Measurements from ENCODE around the gene OR2T4.

The OR2T4 gene

DNA sequence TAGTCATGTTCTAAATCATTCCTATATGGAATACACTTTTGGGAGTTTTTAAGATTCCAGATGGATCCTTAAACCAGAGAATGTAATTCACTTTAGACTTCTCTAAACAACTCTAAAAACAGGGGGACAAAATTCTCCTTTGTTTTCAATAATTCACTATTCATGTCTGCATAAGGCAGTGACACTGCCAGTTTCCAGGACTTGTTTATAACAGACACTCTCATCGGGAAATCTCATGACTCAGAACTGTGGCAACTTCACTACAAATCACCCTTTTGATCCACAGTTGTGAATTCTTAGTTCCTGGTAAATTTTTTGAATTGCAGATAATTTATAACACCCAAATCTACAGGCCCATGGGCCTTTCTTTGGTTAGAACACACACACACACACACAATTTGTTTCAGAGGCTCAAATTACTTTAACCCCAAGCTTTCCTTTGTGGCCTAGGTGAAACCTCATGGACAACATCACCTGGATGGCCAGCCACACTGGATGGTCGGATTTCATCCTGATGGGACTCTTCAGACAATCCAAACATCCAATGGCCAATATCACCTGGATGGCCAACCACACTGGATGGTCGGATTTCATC is at the start of gene OR2T4:
OR2T4 (plus strand) TSS at position 545 of the 595 bp plus-strand sequence; CDS start at position 545, 0 bp downstream.
- no peak for DNase-seq (ENCODE audit: low spot score)

DNA sequence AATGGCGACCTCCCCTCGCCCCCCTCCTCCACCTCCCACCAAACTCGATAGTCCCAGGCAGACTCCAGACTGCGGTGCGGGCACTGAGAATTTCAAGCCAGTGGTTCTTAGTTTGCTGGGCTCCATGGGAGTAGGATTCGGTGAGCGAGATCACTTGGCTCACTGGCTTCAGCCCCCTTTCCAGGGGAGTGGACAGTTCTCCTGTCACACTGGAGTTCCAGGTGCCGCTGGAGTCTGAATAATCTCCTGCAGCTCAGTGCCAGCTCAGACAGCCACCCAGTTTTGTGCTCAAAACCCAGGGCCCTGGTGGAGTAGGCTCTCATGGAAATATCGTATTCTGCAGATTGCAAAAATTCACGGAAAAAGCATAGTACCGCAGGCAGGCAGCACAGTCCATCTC is 44.7 kb upstream of the OR2T4 start:
- no peak for DNase-seq (ENCODE audit: low spot score)

GRCh38 chr1:248324468-248324867 is 37.0 kb upstream of the OR2T4 start, which contains the start of gene OR2M7:
Gene OR2M7, minus strand, starts transcription at chr1:248324568. Its CDS starts 0 bp downstream, at chr1:248324568.
- no peak for DNase-seq (ENCODE audit: low spot score)

DNA sequence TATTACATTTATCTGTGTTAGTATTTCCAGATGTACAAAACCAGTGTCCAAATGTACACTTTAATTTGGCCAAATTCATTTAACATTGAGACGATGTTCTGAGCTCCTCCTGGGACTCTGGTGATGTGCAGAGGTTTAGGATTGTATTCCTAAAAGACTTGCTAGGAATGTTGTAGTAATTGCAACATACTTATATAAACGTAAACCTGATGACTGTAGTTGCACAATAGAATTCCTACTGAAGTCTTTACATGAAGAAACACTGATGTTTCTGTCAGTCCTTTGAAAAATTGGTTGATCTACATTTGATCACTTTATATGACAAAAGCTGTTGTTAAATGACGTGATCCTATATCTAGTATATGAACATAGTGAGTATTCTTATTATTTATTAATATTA is 18.0 kb upstream of the OR2T4 start:
- DNase-seq (ENCODE audit: low spot score): no peak

GRCh38 chr1:248348475-248348874 is 13.0 kb upstream of the OR2T4 start, which contains the start of gene OR14C36:
Gene OR14C36, plus strand, starts transcription at chr1:248348775. Its CDS starts 0 bp downstream, at chr1:248348775.
- no peak for DNase-seq (ENCODE audit: low spot score)

DNA sequence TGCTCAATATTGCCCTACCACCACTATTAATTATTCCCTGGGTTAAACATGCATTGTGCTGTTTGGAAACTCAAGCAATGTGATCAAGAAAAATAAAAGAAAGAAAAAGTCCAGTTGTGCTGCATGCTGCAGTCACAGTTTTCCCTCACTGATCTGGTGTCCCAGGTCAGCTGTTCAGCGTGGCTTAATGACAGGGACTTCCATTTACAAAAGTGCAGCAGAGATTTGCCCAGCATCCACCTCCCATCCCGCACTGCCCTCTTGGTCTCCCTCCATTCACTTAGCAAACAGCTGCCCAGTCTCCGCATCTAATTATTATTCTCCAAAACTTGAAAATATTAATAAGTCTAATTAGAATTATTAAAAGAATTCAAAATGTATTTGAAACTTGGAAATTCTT is 2.0 kb upstream of the OR2T4 start:
- no peak for DNase-seq (ENCODE audit: low spot score)

DNA sequence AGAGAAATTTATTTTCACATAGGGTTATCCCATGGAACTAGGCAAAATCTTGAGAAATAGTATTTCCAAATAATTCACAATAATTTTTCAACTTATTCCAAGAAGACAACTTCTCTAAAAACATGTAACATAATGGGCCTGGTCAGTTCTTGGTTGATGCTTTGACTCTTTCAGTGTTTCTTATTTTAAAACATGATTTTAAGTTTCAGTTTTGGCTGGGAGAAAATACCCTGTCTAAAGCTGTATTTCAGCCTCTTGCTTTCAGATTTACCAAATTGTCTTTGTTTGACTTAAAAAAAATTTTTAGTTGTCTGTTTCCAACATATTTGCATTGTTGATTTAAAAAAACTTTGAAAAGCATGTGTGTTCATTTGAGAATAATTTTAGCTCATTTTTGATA is 5.1 kb downstream of the OR2T4 start:
- no peak for DNase-seq (ENCODE audit: low spot score)

- DNase-seq (ENCODE audit: low spot score): no peak
Measured at GRCh38 chr1:248372394-248372793, 10.9 kb downstream of the OR2T4 start.

DNA sequence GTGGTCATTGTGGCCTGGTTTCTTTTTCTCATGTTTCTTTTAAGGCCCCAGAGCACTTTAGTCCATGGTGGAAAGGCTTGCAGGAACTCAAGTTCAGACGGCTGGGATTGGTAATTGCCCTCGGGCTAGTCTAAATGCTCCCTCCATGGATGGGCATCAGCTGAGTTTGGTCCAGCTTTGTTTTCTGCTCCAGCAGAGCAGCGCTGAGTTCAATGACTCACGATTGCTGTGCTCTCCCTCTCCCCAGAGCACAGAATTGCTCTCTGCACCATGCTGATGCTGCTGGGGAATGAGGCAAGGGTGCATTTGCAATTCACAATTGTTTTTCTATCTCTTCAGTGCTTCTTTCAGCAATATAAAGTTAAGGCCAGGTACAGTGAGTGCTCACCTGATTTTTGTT is 12.3 kb downstream of the OR2T4 start:
- no peak for DNase-seq (ENCODE audit: low spot score)

- DNase-seq (ENCODE audit: low spot score): no peak
Measured at GRCh38 chr1:248375446-248375845, 14.0 kb downstream of the OR2T4 start, which contains the start of gene OR2T6. Gene OR2T6, plus strand, starts transcription at chr1:248375746. Its CDS starts 11,863 bp downstream, at chr1:248387609.

DNA sequence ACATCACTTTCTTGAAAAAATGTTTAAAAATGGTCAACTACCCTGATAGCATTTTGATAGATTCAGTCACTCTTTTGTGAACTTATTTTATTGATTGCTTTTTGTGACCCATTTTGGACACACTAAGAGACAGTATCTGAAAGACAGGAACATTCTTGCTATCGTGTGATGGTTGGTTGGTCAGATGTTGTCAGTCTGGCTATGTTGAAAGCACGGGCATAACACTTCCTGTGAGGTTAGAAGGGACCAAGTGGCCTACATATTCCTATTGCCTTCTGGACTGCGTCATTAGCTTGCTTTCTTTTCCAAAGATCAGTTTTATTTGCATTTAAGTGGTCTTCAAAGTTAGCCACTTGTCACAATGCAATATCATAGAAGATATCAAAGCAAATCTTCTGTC is 15.5 kb downstream of the OR2T4 start:
- DNase-seq (ENCODE audit: low spot score): no peak

DNA sequence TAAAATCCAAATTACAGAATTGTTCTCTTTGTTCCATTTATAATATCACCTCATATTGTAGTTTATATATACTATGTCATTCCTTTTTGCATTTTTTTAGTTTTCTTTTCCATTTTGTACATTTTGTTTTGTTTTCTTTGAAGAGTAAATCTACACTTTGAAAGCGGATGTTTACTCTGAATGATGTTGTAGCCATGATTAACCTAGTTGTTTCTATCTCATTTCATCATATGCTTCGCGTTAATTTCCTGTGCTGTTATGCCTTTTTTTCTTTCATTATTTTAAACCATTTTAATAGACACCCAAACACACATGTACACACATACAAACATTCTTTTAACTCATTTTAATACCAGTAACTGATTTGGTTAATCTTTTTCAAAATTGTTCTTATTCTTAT is 19.4 kb downstream of the OR2T4 start:
- no peak for DNase-seq (ENCODE audit: low spot score)

DNA sequence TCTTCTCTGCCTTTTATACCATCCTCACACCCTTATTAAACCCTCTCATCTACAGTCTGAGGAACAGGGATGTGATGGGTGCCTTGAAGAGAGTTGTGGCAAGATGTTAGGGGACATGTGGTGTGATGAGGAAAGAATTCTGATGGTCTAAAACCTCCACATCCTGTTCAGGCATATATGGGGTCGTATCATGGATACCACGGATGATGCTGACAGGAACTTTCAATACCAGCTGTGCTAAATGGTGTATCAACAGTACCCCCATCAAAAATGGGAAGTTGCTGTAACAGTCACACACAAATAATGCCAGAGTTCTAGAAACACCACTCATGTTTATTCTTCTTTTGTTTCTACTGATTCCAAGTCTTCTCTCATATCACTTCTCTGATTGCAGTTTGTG is 27.0 kb downstream of the OR2T4 start:
- DNase-seq (ENCODE audit: low spot score): no peak

GRCh38 chr1:248393050-248393449 is 31.6 kb downstream of the OR2T4 start:
- DNase-seq (ENCODE audit: low spot score): no peak

GRCh38 chr1:248402748-248403147 is 41.3 kb downstream of the OR2T4 start, which contains the start of gene OR2T1:
Gene OR2T1, plus strand, starts transcription at chr1:248403048. Its CDS starts 3,100 bp downstream, at chr1:248406148.
- no peak for DNase-seq (ENCODE audit: low spot score)

- DNase-seq (ENCODE audit: low spot score): peak; percentile 35
Measured at GRCh38 chr1:248404024-248404423, 42.6 kb downstream of the OR2T4 start.

DNA sequence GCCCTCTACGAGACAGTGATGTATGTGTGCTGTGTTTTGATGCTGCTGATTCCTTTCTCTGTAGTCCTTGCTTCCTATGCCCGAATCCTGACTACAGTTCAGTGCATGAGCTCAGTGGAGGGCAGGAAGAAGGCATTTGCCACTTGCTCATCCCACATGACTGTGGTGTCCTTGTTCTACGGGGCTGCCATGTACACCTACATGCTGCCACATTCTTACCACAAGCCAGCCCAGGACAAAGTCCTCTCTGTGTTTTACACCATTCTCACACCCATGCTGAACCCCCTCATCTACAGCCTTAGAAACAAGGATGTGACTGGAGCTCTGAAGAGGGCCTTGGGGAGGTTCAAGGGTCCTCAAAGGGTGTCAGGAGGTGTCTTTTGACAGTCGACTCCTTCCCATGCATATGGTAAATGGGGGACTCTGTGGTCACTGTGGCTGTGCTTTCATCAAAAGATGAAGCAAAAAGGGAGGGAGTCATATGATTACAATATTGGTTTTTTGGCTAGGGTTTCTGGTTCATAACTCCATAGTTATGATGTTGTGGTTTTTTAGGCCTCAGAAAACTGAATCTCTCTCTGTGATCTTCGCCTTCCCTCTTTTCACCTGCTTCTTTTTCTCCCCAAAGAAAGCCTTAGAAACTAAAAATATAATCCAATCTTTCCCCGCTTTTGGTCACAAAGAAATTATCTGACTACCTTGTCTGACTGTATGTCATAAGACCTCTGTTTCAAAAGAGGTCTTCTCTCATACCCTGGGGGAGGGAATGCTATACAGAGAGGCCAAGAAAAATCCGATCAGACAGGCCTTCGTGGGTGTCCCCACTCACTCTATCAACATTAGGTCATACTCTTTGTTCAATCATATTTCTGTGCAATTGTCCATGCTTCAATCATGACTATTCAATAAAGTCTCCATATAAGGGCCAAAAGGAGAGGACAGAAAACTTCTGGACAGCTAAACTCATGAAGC is 45.5 kb downstream of the OR2T4 start:
- no peak for DNase-seq (ENCODE audit: low spot score)

Data from AG08395 (cell line).